PC-3 (cell line): Measurements from ENCODE around the gene CHID1. TPM values are rescaled to one million over a fixed set of nuclear protein-coding genes. Genes with fewer than 3 reads are reported as not detected.

Experiments
- ATAC-seq: fragments of 200-7000 bp; cut with Tn5 transposase; 2 replicates; pipeline ENCODE4 v1.9.1; 2020; ENCODE audit warnings: mild to moderate bottlenecking, moderate library complexity
- BruUV-seq: library from RNA; stranded (reverse); fragments of 400-500 nt; replicated peaks from 2 replicates; lab custom pipeline; 2021; lab: Mats Ljungman, UMichigan
- CTCF ChIA-PET: fragments of 300-600 bp; sonication (Branson Sonifier 250); formaldehyde crosslinking; loops from one replicate; lab custom pipeline; 2022; ENCODE audit warnings: antibody characterized with exemption; lab: Charles Lee
- POLR2A ChIA-PET: fragments of 300-600 bp; sonication (Branson Sonifier 250); formaldehyde crosslinking; loops from one replicate; lab custom pipeline; 2022; ENCODE audit warnings: antibody characterized with exemption; ENCODE audit not compliant: unreplicated experiment; lab: Charles Lee
- DNase-seq: peaks from one replicate; pipeline ENCODE4 v3.0.0-alpha.2; 2015
- H2AFZ ChIP-seq: fragments of 300-600 bp; sonication (generic); 2 replicates; pipeline ENCODE4 v1.6.0; 2016; ENCODE audit warnings: antibody characterized with exemption, low read length
- H3F3A ChIP-seq: fragments of 300-600 bp; sonication (generic); one replicate; pipeline ENCODE4 v1.6.0; 2017; ENCODE audit warnings: antibody characterized with exemption, low read length, control low read depth, mild to moderate bottlenecking; ENCODE audit not compliant: unreplicated experiment
- H3K27ac ChIP-seq: fragments of 300-600 bp; sonication (generic); 2 replicates; pipeline ENCODE4 v1.5.1; 2016; ENCODE audit warnings: mild to moderate bottlenecking, low read length
- H3K27me3 ChIP-seq: fragments of 300-600 bp; sonication (generic); 2 replicates; pipeline ENCODE4 v1.6.1; 2016; ENCODE audit warnings: low read length, mixed read lengths
- H3K36me3 ChIP-seq: fragments of 300-600 bp; sonication (generic); 2 replicates; pipeline ENCODE4 v1.6.1; 2016; ENCODE audit warnings: low read depth, mixed run types, low read length, mixed read lengths
- H3K4me1 ChIP-seq: fragments of 300-600 bp; sonication (generic); 2 replicates; pipeline ENCODE4 v1.5.1; 2016; ENCODE audit warnings: low read length; ENCODE audit not compliant: insufficient read depth
- H3K4me2 ChIP-seq: fragments of 300-600 bp; sonication (generic); 2 replicates; pipeline ENCODE4 v1.6.0; 2016; ENCODE audit warnings: low read length
- H3K4me3 ChIP-seq: fragments of 300-600 bp; sonication (generic); 2 replicates; pipeline ENCODE4 v1.5.1; 2016; ENCODE audit warnings: mild to moderate bottlenecking, low read length, mixed read lengths
- H3K79me2 ChIP-seq: fragments of 300-600 bp; sonication (generic); 2 replicates; pipeline ENCODE4 v1.6.1; 2017; ENCODE audit warnings: low read length, mixed read lengths
- H3K9ac ChIP-seq: fragments of 300-600 bp; sonication (generic); 2 replicates; pipeline ENCODE4 v1.6.0; 2016; ENCODE audit warnings: mild to moderate bottlenecking, low read length
- H3K9me2 ChIP-seq: fragments of 300-600 bp; sonication (generic); replicated peaks from 2 replicates; pipeline ENCODE4 v1.6.1; 2016; ENCODE audit warnings: mixed run types, low read length, mixed read lengths
- H3K9me3 ChIP-seq: fragments of 300-600 bp; sonication (generic); 2 replicates; pipeline ENCODE4 v1.6.1; 2016; ENCODE audit warnings: low read length, mixed read lengths
- H4K20me1 ChIP-seq: fragments of 300-600 bp; sonication (generic); 2 replicates; pipeline ENCODE4 v1.6.1; 2016; ENCODE audit warnings: low read length, mixed read lengths
- EZH2 ChIP-seq: fragments of 300-600 bp; sonication (generic); IDR thresholded peaks from one replicate; pipeline ENCODE4 v1.6.1; 2017; ENCODE audit warnings: antibody characterized with exemption, mild to moderate bottlenecking, low read length; ENCODE audit not compliant: unreplicated experiment
- EZH2phosphoT487 ChIP-seq: fragments of 300-600 bp; sonication (generic); IDR thresholded peaks from 2 replicates; pipeline ENCODE4 v1.6.1; 2018; ENCODE audit warnings: mild to moderate bottlenecking, antibody characterized with exemption, low read length, borderline replicate concordance
- intact Hi-C: fragments of 100-400 bp; cut with micrococcal nuclease; formaldehyde crosslinking; loops from 2 replicates; pipeline ENCODE4 v1.9.0; 2023
- total RNA-seq: library from RNA; depleted of rRNA; stranded (reverse); fragments of >200 nt; gene quantifications from 2 replicates; pipeline ENCODE4 v1.2.3, GENCODE V29; 2014
- TF ChIP-seq, protein P1 (sequence below): fragments of 300-600 bp; sonication (generic); conservative IDR thresholded peaks from 2 replicates; pipeline ENCODE4 v1.5.1; 2017; ENCODE audit warnings: antibody characterized with exemption, low read depth, mild to moderate bottlenecking, low read length

The CHID1 gene
- total RNA-seq, 1 experiment from 2014 or later, result 70.2 TPM

DNA sequence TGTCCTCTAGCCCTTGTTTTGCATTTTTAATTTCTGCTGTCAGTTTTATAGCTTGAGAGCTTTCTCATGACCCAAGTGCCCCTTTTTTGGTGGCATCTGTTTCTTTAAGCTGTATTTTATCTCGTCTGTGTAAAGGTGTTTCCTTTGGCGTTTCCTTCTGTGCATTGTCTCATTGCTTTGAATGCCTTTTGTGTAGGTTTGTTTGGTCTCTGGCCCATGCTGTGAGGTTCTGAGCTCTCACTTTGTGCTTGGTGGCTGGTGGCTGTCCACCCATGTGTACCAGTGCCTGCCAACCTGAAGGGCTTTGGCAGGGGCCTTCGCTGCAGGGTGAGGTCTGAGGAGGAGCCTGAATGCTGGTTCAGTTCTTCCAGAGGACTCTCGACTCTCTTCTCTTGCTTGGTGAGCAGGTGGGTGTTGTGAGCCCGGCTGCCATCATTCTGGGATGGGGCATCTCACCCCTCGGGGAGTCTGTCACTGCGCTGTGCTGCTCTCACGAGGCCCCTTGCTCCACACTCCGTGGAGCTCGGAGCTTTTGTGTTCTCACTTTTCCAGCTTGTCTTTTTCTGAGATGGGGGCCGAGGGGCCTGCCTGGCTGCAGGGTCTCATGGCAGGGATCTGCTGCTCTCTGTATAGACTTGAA lies 30.0 kb upstream of the CHID1 start:
- Histone ChIP-seq H3K9me3 (no peaks in the 10 kb centered on the region), H3K27ac (no peak overlapping the region), H3K79me2 (peaks cover 75% of the 10 kb centered on the region), H3F3A (no peaks in the 10 kb centered on the region), H3K4me2 (no peak overlapping the region), H3K4me3 (no peak overlapping the region), H3K9me2 (no peaks in the 10 kb centered on the region), H2AFZ (no peak overlapping the region), H3K4me1 (no peaks in the 10 kb centered on the region), H3K27me3 (no peaks in the 10 kb centered on the region), H3K9ac (no peak overlapping the region), H3K36me3 (no peaks in the 10 kb centered on the region), H4K20me1 (peaks cover 6% of the 10 kb centered on the region; the same call in 1 of the 2 replicates)
- BruUV-seq, result no TSS peak
- POLR2A ChIA-PET, result no interaction called here
- ATAC-seq (no peak), DNase-seq (no peak)
- CTCF ChIA-PET, result no interaction called here
- intact Hi-C loops, result no loop called here
- no peak for TF ChIP-seq EZH2
- TF ChIP-seq EZH2phosphoT487, result no peak
- TF ChIP-seq, protein P1, sequence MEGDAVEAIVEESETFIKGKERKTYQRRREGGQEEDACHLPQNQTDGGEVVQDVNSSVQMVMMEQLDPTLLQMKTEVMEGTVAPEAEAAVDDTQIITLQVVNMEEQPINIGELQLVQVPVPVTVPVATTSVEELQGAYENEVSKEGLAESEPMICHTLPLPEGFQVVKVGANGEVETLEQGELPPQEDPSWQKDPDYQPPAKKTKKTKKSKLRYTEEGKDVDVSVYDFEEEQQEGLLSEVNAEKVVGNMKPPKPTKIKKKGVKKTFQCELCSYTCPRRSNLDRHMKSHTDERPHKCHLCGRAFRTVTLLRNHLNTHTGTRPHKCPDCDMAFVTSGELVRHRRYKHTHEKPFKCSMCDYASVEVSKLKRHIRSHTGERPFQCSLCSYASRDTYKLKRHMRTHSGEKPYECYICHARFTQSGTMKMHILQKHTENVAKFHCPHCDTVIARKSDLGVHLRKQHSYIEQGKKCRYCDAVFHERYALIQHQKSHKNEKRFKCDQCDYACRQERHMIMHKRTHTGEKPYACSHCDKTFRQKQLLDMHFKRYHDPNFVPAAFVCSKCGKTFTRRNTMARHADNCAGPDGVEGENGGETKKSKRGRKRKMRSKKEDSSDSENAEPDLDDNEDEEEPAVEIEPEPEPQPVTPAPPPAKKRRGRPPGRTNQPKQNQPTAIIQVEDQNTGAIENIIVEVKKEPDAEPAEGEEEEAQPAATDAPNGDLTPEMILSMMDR, result no peak

DNA sequence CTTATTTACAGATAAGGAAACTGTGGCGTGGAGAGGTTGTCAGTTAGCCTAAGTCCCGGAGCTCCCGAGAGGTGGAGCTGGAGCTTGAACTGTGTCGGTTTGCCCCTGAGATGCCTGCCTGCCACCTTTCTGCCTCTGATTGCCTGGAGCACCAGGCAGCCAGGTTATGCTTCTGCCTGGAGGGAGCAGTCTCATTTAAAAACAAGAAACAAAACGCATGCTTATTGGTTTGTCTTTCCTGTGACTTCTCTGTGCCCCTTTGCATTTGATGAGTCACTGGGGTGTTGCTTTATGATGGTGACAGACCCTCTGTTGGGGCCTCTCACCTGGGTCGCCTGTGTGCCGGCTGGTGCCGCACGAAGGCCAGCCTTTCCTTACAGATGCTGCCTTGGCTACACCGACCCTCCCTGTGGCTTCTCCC lies 27.2 kb upstream of the CHID1 start:
- no TSS peak for BruUV-seq
- Histone ChIP-seq H3K4me2 (no peak overlapping the region), H3K9me3 (no peaks in the 10 kb centered on the region), H3K79me2 (peaks cover 89% of the 10 kb centered on the region), H3F3A (no peaks in the 10 kb centered on the region), H4K20me1 (peaks cover 6% of the 10 kb centered on the region; the same call in 1 of the 2 replicates), H3K36me3 (no peaks in the 10 kb centered on the region), H2AFZ (no peak overlapping the region), H3K9me2 (no peaks in the 10 kb centered on the region), H3K27me3 (no peaks in the 10 kb centered on the region), H3K9ac (no peak overlapping the region), H3K27ac (no peak overlapping the region), H3K4me3 (no peak overlapping the region), H3K4me1 (no peaks in the 10 kb centered on the region)
- TF ChIP-seq EZH2 (no peak), EZH2phosphoT487 (no peak)
- TF ChIP-seq, protein P1, result no peak
- CTCF ChIA-PET, result no interaction called here
- POLR2A ChIA-PET, result no interaction called here
- DNase-seq (no peak), ATAC-seq (no peak)
- intact Hi-C loops, result no loop called here

DNA sequence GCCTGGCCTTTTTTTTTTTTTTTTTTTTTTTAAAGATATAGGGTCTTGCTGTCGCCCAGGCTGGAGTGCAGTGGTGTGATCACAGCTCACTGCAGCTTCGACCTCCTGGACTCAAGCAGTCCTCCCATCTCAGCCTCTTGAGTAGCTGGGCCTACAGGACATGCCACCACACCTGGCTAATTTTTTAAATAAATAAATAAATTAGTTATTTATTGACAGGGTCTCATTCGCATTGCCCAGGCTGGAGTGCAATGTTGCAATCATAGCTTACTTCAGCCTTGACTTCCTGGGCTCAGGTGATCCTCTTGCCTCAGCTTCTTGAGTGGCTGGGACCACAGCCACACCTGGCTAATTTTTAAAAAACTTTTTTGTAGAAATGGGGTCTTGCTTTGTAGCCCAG lies 25.6 kb upstream of the CHID1 start:
- BruUV-seq, result no TSS peak
- CTCF ChIA-PET, result no interaction called here
- no peak overlapping the region for H3K4me2 ChIP-seq
- no peak overlapping the region for H3K9ac ChIP-seq
- no peaks in the 10 kb centered on the region for H3K9me2 ChIP-seq
- POLR2A ChIA-PET, result no interaction called here
- peaks cover 6% of the 10 kb centered on the region; the same call in 1 of the 2 replicates for H4K20me1 ChIP-seq
- H3K9me3 ChIP-seq, result no peaks in the 10 kb centered on the region
- no peak overlapping the region for H3K27ac ChIP-seq
- TF ChIP-seq, protein P1, result no peak
- TF ChIP-seq EZH2 (no peak), EZH2phosphoT487 (no peak)
- no peaks in the 10 kb centered on the region for H3K36me3 ChIP-seq
- H2AFZ ChIP-seq, result no peak overlapping the region
- peaks cover 93% of the 10 kb centered on the region for H3K79me2 ChIP-seq
- H3K27me3 ChIP-seq, result no peaks in the 10 kb centered on the region
- DNase-seq (no peak), ATAC-seq (no peak)
- H3K4me1 ChIP-seq, result no peaks in the 10 kb centered on the region
- no peaks in the 10 kb centered on the region for H3F3A ChIP-seq
- H3K4me3 ChIP-seq, result no peak overlapping the region
- intact Hi-C loops, result no loop called here
